Germinal center (tissue), 1 donor: Measurements from ENCODE around the gene TRNAU1AP.
"Not testable (repeated sequence)": the region's sequence is repeated elsewhere in the genome, so short reads cannot be mapped to it uniquely, and the experiment has no call there.

Experiments used
- DNase-seq: peaks from one replicate; pipeline ENCODE4 v3.0.0; 2012; ENCODE audit warnings: mixed read lengths, low spot score

Gene TRNAU1AP

DNA sequence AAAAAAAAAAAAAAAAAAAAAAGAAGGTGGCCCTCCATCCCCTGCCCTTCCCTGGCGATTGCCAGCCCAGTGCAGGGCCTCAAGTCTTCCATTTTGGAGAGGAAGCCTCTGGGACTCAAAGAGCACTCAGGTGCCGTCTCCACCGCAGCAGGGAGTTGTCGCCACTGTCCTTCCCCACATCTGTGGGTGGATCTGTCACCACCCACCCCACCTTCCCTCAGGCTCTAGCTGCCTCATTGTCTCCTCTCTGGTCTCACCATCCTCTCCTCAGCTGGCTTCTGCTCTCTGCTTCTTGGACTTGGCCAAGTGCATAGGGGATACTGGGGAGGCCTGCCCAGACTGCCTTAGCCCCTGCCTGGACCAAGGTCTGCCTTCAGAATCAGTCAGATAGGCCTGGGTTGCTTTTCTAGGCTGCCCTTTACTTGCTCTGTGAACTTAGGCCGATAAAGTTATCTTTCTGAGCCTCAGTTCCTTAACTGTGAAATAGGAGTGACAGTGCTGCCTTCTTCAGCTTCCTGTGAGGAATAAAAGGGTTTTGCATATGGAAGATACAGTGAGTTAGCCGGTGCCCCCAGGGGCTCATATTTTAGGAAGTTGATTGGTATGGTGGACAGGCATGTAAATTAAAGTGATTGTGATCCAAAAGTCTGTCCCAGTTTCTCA is 31.3 kb upstream of the TRNAU1AP start:
- DNase-seq = no peak

GRCh38 chr1:28522537-28522936 is 30.3 kb upstream of the TRNAU1AP start:
- DNase-seq = not testable (repeated sequence)

GRCh38 chr1:28525002-28525642 is 27.8 kb upstream of the TRNAU1AP start:
- not testable (repeated sequence) for DNase-seq

DNA sequence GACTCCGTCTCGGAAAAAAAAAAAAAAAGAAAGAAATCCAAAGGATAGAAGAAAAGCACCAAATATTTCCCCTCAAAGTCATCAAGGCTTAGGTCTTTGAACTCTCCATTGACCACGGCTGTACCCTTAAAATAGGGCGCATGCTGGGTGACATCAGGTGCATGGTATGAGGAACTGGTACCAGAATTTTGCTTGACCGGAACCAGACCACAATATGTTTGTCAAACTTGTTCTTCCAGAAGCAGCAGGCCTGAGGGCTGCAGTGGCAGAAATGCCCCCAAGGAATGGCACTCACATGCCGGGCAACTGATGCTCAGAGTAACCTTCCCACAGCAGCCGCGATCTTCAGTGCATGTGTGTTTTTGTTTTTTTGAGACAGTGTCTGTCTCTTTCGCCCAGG is 26.0 kb upstream of the TRNAU1AP start:
- no peak for DNase-seq

DNA sequence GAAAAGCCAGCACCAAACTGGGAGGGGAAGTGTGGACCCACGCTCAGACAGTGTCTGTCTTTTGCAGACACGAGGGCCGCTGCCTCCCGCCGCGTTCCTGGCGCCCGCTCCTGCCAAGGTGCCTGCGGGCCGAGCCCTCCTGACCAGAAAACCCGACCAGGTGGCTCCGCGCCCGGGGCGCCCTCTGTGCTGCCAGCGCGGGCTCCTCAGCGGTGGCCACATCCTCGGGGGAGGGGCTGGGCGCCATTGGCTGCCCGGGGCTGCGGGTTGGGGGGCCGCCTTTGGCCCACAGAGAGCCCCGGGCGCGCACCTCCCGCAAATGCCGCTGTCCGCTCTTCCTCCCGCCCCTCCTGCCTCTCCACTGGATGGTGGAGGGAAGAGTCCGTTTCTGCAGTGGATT is 22.4 kb upstream of the TRNAU1AP start:
- no peak for DNase-seq

- DNase-seq = no peak
Measured at GRCh38 chr1:28534671-28535070, 18.2 kb upstream of the TRNAU1AP start.

DNA sequence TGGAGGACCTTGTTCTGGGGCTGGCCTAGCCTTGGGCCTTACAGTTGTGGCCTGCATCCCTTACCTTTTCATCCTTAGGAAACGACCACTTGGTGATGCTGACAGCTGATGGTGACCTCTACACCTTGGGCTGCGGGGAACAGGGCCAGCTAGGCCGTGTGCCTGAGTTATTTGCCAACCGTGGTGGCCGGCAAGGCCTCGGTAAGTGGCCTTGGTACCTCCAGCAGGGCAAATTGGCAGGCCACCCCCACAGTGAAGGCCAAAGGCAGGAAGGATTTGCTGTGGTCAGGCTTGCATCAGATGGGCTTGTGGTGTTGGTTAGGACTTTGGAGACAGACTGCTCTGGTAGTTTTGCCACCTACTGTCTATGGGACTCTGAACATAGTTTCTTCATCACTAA is 17.7 kb upstream of the TRNAU1AP start:
- DNase-seq = no peak

- DNase-seq = no peak
Measured at GRCh38 chr1:28537457-28538199, 15.3 kb upstream of the TRNAU1AP start.

DNA sequence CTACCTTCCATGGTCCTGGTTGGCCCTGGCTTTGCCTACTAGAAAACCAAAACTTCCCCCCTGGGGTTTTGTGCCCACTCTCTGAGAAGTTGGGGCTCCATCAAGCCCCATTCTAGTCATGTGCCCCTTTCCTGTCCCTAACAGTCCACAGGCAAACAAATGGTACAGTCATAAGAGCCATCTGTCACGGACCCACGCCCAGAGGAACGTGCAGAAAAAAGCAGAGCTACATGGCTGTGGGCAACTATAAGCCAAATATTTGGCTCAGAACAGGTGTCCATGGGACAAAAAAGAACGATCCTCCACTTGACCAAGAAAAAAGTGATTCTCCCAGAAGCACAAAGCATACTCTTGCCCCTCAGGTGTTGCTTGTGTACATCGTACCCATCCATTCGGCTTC is 14.6 kb upstream of the TRNAU1AP start:
- no peak for DNase-seq

DNA sequence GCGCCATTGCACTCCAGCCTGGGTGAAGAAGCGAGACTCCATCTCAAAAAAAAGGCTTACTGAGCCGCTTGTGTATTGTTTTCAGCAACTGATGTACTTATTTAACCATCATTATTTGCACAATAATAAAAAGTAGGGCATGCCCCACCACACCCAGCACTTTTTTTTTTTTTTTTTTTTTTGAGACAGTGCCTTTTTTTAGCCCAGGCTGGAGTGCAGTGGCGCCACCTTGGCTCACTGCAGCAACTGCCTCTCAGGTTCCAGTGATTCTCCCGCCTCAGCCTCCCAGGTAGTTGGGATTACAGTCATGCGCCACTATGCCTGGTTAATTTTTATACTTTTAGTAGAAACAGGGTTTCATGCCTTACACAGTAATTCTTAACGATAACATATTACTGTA is 12.2 kb upstream of the TRNAU1AP start:
- no peak for DNase-seq

- not testable (repeated sequence) for DNase-seq
Measured at GRCh38 chr1:28541414-28542015, 11.4 kb upstream of the TRNAU1AP start.

DNA sequence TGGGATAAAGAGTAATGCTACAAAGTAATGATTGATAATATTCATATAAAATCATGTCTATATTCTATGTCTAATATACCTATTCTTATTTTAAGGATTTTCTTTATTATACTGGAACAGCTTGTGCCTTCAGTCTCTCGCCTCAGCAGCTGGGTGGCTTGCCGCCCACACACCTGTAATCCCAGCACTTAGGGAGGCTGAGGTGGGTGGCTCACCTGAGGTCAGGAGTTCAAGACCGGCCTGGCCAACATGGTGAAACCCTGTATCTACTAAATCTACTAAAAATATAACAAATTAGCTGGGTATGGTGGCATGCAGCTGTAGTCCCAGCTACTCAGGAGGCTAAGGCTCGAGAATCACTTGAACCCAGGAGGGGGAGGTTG is 7.6 kb upstream of the TRNAU1AP start:
- DNase-seq = no peak

DNA sequence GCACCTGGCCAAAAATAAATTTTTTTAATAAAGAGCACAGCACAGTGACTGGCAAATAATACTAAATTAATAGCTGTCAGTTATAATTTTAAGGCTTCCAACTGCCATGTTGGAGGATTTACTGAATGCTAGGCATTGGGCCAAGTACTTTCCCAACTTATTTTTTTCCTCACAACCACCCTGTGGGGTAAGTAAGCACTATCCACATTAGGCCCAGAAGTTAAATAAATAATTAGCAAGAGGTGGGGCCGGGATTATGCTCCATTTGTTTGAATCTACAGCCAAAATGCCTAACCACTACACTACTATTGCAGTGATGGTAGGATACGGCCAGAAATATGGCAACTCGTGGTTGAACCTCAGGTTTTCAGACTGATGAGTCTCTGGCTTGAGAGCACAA is 4.6 kb upstream of the TRNAU1AP start:
- DNase-seq = no peak

- DNase-seq = no peak
Measured at GRCh38 chr1:28551381-28551780, 1.5 kb upstream of the TRNAU1AP start.

- no peak for DNase-seq
Measured at GRCh38 chr1:28560886-28561285, 8.0 kb downstream of the TRNAU1AP start.

DNA sequence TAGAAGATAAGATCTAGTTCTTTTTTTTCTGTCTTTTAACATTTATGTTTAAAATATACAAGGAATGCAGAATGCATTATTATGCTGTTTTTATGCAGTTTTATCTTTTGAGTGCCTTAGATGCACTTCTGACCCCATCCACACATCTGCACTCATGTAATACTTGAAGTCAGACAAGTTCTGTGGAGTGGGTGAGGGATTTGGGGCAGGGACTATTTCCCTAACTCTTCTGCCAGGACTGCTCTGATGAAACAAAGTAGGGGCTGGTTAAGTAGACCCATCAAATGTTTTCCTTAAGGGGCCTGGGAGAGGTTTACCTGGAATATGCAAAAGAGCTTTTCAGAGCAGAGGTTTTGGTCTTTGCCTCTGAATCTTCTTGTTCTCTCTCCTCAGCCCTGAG is 11.4 kb downstream of the TRNAU1AP start:
- no peak for DNase-seq

DNA sequence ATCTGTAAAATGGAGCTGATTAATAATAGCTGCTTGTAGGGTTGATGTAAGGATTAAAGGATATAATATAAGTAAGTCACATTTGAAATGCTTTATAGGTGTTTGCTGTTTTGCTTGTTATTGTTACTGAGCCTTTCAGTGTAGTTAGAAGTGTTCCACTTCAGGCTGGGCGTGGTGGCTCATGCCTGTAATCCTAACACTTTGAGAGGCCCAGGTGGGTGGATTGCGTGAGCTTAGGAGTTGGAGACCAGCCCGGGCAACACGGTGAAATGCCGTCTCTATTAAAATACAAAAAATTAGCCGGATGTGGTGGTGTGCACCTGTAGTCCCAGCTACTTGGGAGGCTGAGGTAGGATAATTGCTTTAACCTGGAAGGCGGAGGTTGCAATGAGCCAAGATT is 12.2 kb downstream of the TRNAU1AP start:
- no peak for DNase-seq

GRCh38 chr1:28565726-28566125 is 12.8 kb downstream of the TRNAU1AP start:
- no peak for DNase-seq

DNA sequence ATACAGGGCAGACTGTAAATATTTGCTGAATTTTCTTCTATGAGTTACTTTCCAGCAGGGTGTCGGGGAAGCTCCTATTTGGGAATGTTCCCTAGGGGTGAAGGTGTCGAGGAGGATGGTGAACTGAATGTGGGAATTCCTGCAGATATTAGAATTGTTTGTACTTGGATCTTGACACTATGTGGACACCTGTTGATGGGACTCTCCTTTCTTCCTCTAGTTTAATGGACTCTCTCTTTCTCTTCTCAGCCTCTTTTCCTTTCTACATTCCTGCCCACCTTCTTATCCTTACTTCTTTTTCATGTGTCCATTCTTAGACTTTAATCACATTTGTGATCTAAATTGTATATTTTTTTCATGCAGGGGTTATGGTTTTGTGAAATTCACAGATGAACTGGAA is 14.0 kb downstream of the TRNAU1AP start:
- DNase-seq = no peak

DNA sequence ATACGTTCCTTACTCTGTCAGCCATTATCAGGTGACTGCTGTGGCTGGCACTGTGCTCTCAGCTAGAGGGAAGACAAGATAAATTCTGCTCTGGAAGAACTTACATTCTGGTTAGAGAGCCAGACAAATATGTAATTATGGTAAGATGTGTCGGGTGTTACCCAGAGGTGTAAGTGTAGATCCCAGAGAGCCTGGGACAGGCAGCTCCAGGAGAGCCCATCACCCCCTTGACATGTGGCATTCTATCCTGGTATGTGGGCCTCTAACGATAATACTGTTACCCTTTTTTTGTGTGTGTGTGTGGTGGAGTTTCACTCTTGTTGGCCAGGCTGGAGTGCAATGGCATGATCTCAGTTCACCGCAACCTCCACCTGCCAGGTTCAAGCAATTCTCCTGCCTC is 19.0 kb downstream of the TRNAU1AP start:
- DNase-seq = no peak

DNA sequence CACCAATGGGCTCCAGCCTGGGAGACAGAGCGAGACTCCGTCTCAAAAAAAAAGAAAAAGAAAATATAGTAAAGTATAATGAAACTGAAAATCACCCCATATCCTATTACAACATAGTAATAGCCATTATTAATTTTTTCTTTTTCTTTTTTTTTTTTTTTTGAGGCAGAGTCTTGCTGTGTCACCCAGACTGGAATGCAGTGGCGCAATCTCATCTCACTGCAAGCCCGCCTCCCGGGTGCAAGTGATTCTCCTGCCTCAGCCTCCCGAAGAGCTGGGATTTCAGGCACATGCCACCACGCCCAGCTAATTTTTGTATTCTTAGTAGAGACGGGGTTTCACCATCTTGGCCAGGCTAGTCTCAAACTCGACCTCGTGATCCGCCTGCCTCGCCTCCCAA is 20.0 kb downstream of the TRNAU1AP start:
- DNase-seq = not testable (repeated sequence)

GRCh38 chr1:28573564-28573963 is 20.7 kb downstream of the TRNAU1AP start:
- DNase-seq = no peak
